Colonic mucosa (tissue), 4 donors: ENCODE results near the gene HYKK. TPM values are rescaled to one million over a fixed set of nuclear protein-coding genes. Genes with fewer than 3 reads are reported as not detected.
"Not testable (repeated sequence)": the region's sequence is repeated elsewhere in the genome, so short reads cannot be mapped to it uniquely, and the experiment has no call there.

Experiments
- DNase-seq: peaks from one replicate; pipeline ENCODE4 v3.0.0-alpha.2; 2020
- H3K27ac ChIP-seq: fragments of 200-600 bp; one replicate; pipeline ENCODE4 v1.8.0; 2021
- H3K27me3 ChIP-seq: fragments of 200-600 bp; one replicate; pipeline ENCODE4 v1.8.0; 2021
- H3K36me3 ChIP-seq: fragments of 200-600 bp; one replicate; pipeline ENCODE4 v1.8.0; 2021
- H3K4me1 ChIP-seq: fragments of 200-600 bp; one replicate; pipeline ENCODE4 v1.8.0; 2021; ENCODE audit warnings: mild to moderate bottlenecking
- H3K4me3 ChIP-seq: fragments of 200-600 bp; one replicate; pipeline ENCODE4 v1.8.0; 2021
- H3K9ac ChIP-seq, 2 donors: one replicate each; pipeline ENCODE4 v1.7.0; 2013; ENCODE audit warnings: control low read depth in 2 of 2, low read depth in 2 of 2, low read length in 2 of 2
- H3K9me3 ChIP-seq: fragments of 200-600 bp; one replicate; pipeline ENCODE4 v1.8.0; 2021
- intact Hi-C: fragments of 100-400 bp; cut with DNase I; formaldehyde crosslinking; loops from one replicate; pipeline ENCODE4 v1.14.1; 2022
- total RNA-seq, 2 donors: library from RNA; stranded (reverse); fragmentation: NEBNext Ultra II Directional in 1 of 2; extraction: Animal tissue kit (Norgen Biotek cat#: 25700) in 1 of 2; gene quantifications; one replicate each; pipeline ENCODE4 v1.2.1, GENCODE V29; 2021
- TF ChIP-seq, protein P1 (sequence below): fragments of 200-600 bp; IDR thresholded peaks from one replicate; pipeline ENCODE4 v1.8.0; 2022; ENCODE audit warnings: antibody characterized with exemption, mild to moderate bottlenecking
- donor health status: healthy.
- donor health status: DM: no; HTN: no; CAD: no.
- donor health status: DM: no; HTN: no; CAD: no.

Gene HYKK
- total RNA-seq, 2 donors from 2014 or later = 7.2 to 7.6 TPM

GRCh38 chr15:78508272-78508671 lies 895 bp downstream of the HYKK start:
- Histone ChIP-seq H3K36me3 (no peaks in the 10 kb centered on the region), H3K9me3 (no peaks in the 10 kb centered on the region), H3K4me1 (no peaks in the 10 kb centered on the region), H3K27ac (no peak overlapping the region), H3K4me3 (peak overlapping the region; percentile 97), H3K9ac (peak overlapping the region; percentile 81 to 85), H3K27me3 (no peaks in the 10 kb centered on the region)
- peak; percentile 32 for DNase-seq
- intact Hi-C loops = no loop called here
- TF ChIP-seq, protein P1, sequence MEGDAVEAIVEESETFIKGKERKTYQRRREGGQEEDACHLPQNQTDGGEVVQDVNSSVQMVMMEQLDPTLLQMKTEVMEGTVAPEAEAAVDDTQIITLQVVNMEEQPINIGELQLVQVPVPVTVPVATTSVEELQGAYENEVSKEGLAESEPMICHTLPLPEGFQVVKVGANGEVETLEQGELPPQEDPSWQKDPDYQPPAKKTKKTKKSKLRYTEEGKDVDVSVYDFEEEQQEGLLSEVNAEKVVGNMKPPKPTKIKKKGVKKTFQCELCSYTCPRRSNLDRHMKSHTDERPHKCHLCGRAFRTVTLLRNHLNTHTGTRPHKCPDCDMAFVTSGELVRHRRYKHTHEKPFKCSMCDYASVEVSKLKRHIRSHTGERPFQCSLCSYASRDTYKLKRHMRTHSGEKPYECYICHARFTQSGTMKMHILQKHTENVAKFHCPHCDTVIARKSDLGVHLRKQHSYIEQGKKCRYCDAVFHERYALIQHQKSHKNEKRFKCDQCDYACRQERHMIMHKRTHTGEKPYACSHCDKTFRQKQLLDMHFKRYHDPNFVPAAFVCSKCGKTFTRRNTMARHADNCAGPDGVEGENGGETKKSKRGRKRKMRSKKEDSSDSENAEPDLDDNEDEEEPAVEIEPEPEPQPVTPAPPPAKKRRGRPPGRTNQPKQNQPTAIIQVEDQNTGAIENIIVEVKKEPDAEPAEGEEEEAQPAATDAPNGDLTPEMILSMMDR = no peak

DNA sequence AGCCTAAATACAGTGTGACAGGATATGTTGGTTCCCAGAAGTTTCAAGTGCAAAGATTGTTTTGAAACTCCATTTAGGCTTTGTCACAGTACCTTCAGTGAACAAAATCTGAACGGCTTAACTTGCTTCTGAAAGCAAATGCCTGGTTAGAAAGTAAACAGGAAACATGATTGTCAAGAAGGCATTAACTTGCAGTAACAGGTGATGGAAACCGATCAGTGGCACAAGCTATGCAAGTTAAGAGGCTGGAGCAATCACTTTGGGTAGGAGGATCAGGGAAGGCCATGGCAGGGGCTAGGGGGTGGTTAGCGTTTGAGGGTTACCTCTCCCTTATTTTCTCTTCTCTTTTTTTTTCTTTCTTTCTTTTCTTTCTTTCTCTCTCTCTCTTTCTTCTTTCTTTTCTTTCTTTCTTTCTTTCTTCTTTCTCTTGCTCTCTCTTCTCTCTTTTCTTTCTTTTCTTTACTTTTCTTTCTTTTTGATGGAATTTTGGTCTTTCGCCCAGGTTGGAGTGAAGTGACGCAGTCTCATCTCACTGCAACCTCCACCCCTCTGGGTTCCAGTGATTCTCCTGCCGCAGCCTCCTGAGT lies 2.4 kb downstream of the HYKK start:
- no peaks in the 10 kb centered on the region for H3K27me3 ChIP-seq
- H3K27ac ChIP-seq = no peak overlapping the region
- no peaks in the 10 kb centered on the region for H3K36me3 ChIP-seq
- no peak overlapping the region for H3K4me3 ChIP-seq
- no peak overlapping the region for H3K9ac ChIP-seq
- intact Hi-C loops = no loop called here
- DNase-seq = no peak
- TF ChIP-seq, protein P1 = no peak
- H3K9me3 ChIP-seq = no peaks in the 10 kb centered on the region
- no peaks in the 10 kb centered on the region for H3K4me1 ChIP-seq

DNA sequence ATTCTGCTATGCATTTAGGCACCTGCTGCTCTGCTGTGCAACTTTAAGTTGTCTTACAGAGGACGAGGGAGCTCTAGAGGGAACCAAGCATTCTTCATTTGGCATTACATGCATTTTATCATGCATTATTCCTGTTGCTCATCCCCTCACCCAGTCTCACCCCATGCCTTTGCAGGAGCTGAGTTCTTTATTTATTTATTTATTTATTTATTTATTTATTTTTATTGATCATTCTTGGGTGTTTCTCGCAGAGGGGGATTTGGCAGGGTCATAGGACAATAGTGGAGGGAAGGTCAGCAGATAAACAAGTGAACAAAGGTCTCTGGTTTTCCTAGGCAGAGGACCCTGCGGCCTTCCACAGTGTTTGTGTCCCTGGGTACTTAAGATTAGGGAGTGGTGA lies 12.7 kb downstream of the HYKK start:
- H3K9me3 ChIP-seq, H3K27me3 ChIP-seq, intact Hi-C loops, H3K9ac ChIP-seq, H3K27ac ChIP-seq, H3K36me3 ChIP-seq, H3K4me1 ChIP-seq, DNase-seq, H3K4me3 ChIP-seq: not testable (repeated sequence)

GRCh38 chr15:78524230-78524629 lies 16.9 kb downstream of the HYKK start:
- H3K9ac ChIP-seq = no peak overlapping the region
- no peaks in the 10 kb centered on the region for H3K9me3 ChIP-seq
- H3K4me3 ChIP-seq = no peak overlapping the region
- intact Hi-C loops = no loop called here
- H3K36me3 ChIP-seq = no peaks in the 10 kb centered on the region
- H3K27me3 ChIP-seq = no peaks in the 10 kb centered on the region
- TF ChIP-seq, protein P1 = no peak
- DNase-seq = no peak
- no peaks in the 10 kb centered on the region for H3K4me1 ChIP-seq
- H3K27ac ChIP-seq = no peak overlapping the region

DNA sequence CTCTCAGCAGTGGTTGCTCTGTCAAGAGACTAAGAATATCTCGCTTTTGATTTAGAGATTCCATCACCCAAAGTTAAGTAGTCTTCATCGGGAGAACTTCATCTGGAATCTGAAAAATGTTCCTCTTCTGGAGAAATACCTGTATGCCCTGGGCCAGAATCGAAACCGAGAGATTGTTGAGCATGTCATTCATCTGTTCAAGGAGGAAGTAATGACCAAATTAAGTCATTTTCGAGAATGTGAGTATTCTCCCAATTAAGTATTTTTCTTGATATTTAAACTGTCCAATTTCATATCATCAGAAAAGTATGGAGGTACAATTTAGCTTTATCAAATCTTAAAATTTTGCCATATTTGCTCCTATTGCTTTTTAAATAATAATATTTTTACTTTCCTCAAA lies 19.9 kb downstream of the HYKK start:
- no peak for DNase-seq
- no peak overlapping the region for H3K9ac ChIP-seq
- TF ChIP-seq, protein P1 = no peak
- H3K27me3 ChIP-seq = no peaks in the 10 kb centered on the region
- H3K36me3 ChIP-seq = no peaks in the 10 kb centered on the region
- no peaks in the 10 kb centered on the region for H3K4me1 ChIP-seq
- H3K4me3 ChIP-seq = no peak overlapping the region
- intact Hi-C loops = no loop called here
- H3K27ac ChIP-seq = no peak overlapping the region
- H3K9me3 ChIP-seq = no peaks in the 10 kb centered on the region

- intact Hi-C loops = no loop called here
- TF ChIP-seq, protein P1 = no peak
- H3K36me3 ChIP-seq = no peaks in the 10 kb centered on the region
Observed at GRCh38 chr15:78533331-78533730, 26.0 kb downstream of the HYKK start.

More at GRCh38 chr15:78533331-78533730, 26.0 kb downstream of the HYKK start:
- no peak overlapping the region for H3K27ac ChIP-seq
- no peaks in the 10 kb centered on the region for H3K4me1 ChIP-seq
- no peaks in the 10 kb centered on the region for H3K27me3 ChIP-seq
- H3K4me3 ChIP-seq = no peak overlapping the region
- H3K9ac ChIP-seq = no peak overlapping the region
- no peaks in the 10 kb centered on the region for H3K9me3 ChIP-seq
- DNase-seq = no peak
